Activated CD8-positive, alpha-beta memory T cell treated with anti-CD3 and anti-CD28 coated beads for 36 hours (primary cell): Measurements from ENCODE around the gene LAPTM4A. TPM values are rescaled to one million over a fixed set of nuclear protein-coding genes. Genes with fewer than 3 reads are reported as not detected.
"Not testable (repeated sequence)": the region's sequence is repeated elsewhere in the genome, so short reads cannot be mapped to it uniquely, and the experiment has no call there.

ENCODE experiments used
- CTCF ChIA-PET: fragments of 350-600 bp; sonication (Branson Sonifier 250); formaldehyde crosslinking; loops from one replicate; lab custom pipeline; 2021; ENCODE audit warnings: antibody characterized with exemption; lab: Charles Lee
- POLR2A ChIA-PET: fragments of 350-600 bp; sonication (Branson Sonifier 250); formaldehyde crosslinking; loops from one replicate; lab custom pipeline; 2021; ENCODE audit warnings: antibody characterized with exemption; lab: Charles Lee
- total RNA-seq, 2 experiments: library from RNA; stranded (reverse); gene quantifications; one replicate each; pipeline ENCODE4 v1.2.3, GENCODE V29; 2021

LAPTM4A gene
- 10 to 100 TPM; 23.9 to 27.5 TPM for total RNA-seq

DNA sequence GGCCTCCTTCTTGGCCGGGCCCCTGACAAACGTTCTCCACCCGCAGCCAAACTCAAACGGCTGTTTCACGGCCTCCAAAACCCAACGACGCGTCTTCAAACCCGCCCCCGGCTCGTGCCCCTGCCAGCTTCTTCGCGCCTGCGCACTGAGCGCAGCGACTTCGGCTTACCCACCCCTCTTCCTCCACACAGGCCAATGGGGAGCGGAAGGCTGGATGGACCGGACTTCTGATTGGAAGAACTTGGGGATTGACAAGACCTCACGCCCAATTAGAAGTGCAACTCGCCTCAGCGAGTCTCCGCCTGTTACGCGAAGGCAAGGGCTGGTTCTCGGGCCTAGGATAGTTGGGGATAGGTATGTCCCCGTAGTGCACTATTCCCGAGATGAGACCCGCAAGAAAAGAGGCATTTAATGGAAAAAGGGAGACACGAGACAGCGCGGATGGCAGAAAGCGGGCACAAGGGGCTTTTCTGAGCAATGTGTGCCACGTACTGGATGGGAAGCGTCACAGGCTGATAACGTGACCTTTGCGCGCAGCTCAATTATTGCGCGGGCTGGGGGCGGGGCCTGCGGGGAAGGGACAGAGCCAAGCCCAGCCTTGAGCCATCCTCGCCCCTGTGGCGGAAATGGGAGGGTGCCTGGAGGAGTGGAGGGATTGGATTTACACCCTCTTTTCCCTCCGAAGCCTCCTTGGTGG is at the start of gene LAPTM4A:
LAPTM4A (minus strand) TSS at position 97 of the 697 bp plus-strand sequence. CDS start 108 bp downstream, outside the sequence.
- POLR2A ChIA-PET = interaction anchor here (0.7 kb wide), 1 partner anchor 985 kb away, joined by 3 read pairs; no protein-coding TSS in a partner anchor
- CTCF ChIA-PET = interaction anchor here (0.9 to 1.3 kb wide), 2 partner anchors 36 to 174 kb away, joined by 3 to 4 read pairs; partner anchors contain the start of gene SDC1

DNA sequence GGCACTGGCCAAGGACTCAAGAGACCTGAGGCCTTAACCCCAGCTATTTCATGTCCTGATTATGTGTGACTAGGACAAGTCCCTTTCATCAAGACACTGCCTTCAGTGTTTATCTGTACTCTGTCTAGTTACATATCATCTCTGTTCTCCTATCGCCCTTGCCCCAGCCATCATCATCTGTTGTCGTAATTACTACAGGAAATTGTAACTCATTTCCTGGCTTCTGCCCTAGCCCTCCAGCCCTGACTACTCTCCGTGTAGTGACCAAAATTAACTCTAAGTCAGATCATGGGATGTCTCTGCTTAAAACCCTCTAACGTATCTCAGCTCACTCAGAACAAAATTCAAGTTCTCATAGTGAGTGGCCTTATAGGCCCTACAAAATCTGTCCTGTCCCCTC is 49.3 kb upstream of the LAPTM4A start:
- ChIA-PET POLR2A (no interaction called here), CTCF (interaction anchor here (4.7 kb wide), 1 partner anchor 86 kb away, joined by 16 read pairs; no protein-coding TSS in a partner anchor)

DNA sequence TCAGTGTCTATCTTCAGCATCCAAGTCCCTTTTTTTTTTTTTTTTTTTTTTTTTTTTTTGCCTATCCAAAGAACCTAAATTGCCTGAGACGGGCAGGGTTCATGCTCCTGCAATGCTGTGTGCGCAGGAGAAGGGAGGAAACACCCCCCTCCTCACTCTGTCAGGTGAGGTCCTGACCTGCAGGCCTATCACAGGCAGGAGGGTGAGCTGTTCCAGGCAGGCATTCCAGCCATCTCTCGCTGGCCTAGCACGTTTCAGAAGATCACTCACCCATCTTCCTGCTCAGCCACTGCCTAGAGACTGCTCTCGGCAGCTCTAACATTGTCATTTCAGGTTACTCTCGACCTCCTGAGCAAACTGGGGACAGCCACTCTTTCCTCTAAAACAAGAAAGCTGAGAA is 48.4 kb upstream of the LAPTM4A start:
- CTCF ChIA-PET = interaction anchor here (4.7 kb wide), 1 partner anchor 85 kb away, joined by 16 read pairs; no protein-coding TSS in a partner anchor
- POLR2A ChIA-PET = interaction anchor here (0.7 kb wide), 1 partner anchor 88 kb away, joined by 3 read pairs; no protein-coding TSS in a partner anchor

DNA sequence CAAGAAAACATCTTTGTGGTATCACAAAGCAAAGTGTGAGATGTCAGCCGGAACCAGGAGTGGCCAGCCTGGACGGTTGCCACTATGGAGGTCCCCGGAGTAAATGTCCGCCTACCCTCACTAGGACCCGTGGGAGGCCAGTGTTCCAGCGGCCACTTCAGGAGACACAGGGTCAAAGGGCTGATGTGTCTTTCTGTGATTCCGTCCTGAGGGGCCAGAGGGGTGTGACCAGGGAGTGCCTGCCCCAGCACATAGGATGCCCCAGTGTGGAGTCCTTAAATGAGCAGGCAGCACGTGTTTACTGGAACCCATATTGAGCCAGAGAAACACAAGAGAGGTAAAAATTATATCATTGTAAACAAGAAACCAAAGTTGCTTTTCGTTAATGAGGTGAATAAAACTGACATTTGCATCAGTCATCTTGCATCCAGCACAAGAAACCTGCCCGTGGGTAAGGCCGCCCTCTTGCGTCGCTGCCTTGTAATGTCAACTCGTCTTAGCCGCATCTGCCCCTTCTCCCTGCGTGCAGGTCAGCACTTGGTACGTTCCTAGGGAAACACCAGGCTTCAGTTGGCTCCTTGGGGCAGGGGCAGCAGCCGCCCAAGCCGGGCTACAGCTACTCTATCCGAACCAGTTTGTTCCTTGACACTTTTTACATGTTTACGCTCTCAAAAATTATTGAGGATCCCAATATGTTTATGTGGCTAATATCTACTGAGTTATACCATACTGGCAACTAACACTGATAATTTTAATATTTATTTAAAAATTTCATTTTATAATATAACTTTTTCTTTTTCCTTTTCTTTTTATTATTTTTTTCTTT is 46.7 kb upstream of the LAPTM4A start:
- POLR2A ChIA-PET = no interaction called here

DNA sequence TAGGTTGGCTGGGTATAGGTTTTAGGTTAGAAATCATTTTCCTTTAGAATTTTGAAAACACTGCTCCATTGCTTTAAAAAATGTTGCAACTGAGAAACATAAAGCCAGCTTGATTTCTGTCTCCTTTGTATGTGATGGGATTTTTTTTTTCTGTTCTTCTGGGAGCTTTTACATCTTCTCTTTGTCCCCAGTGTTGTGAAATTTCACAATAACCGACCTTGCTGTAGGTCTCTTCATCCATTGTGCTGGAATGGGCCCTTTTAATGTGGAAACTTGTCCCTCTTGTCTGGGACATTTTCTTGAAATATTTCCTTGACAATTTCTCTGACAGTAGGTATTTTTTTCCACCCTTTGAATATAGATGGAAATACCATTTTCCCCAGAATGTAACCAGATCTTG is 44.0 kb upstream of the LAPTM4A start:
- POLR2A ChIA-PET = no interaction called here
- CTCF ChIA-PET = interaction anchor here (1.1 to 1.4 kb wide), 2 partner anchors 59 to 80 kb away, joined by 3 read pairs; no protein-coding TSS in a partner anchor

More for the DNA sequence above, 46.7 kb upstream of the LAPTM4A start:
- CTCF ChIA-PET = interaction anchor here (0.8 to 4.7 kb wide), 3 partner anchors 20 to 223 kb away, joined by 3 to 16 read pairs (median 5); no protein-coding TSS in a partner anchor

DNA sequence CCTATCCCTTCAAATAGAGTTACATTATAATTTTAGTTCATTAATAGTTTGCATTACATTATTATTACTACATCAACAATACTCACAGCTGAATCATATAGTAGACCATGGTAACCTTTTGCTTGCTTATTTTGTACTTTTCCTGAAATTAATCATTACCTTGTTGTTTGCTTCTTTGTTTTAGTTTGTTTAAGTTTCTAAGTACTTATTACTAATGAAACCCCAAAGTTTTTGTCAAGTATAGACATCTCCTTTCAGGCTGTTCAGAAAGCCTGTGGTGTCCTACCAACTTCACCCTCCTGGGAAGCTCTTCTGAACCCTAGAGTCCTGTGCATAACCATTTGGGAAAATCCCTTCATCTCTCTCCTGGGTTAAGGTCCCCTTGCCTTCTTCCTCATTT is 43.5 kb upstream of the LAPTM4A start:
- ChIA-PET POLR2A (no interaction called here), CTCF (interaction anchor here (1.1 to 1.4 kb wide), 2 partner anchors 58 to 79 kb away, joined by 3 read pairs; no protein-coding TSS in a partner anchor)

DNA sequence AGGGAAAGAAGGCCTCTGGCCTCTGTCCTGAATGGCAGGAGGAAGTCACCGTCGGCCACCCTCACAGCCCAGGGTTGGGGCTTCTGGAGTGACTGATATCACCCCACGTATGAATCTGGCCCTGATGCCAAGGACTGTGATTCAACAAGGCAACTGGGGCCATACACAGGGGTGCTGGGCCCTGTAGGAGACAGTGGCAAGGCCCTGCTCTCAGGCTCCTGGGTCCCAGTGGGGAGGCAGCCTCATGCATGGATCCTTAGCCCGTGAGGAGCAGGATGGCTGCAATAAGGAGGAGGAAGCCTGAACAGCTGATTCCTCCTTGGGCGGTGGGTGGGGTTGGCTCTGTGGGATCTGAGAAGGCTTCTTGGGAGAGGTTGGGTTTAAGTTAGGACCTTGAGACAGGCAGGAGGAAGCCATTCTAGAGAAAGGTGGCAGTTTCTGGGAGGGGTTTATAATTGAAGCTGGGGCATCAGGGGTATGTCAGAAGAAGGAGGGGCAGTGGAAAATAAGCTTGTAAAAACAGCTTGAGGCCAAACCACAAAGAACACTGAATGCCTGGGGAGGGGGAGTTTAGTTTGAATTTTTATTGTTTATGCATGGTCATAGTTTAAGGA is 42.8 kb upstream of the LAPTM4A start:
- POLR2A ChIA-PET = no interaction called here
- CTCF ChIA-PET = interaction anchor here (1.4 kb wide), 1 partner anchor 58 kb away, joined by 3 read pairs; no protein-coding TSS in a partner anchor

DNA sequence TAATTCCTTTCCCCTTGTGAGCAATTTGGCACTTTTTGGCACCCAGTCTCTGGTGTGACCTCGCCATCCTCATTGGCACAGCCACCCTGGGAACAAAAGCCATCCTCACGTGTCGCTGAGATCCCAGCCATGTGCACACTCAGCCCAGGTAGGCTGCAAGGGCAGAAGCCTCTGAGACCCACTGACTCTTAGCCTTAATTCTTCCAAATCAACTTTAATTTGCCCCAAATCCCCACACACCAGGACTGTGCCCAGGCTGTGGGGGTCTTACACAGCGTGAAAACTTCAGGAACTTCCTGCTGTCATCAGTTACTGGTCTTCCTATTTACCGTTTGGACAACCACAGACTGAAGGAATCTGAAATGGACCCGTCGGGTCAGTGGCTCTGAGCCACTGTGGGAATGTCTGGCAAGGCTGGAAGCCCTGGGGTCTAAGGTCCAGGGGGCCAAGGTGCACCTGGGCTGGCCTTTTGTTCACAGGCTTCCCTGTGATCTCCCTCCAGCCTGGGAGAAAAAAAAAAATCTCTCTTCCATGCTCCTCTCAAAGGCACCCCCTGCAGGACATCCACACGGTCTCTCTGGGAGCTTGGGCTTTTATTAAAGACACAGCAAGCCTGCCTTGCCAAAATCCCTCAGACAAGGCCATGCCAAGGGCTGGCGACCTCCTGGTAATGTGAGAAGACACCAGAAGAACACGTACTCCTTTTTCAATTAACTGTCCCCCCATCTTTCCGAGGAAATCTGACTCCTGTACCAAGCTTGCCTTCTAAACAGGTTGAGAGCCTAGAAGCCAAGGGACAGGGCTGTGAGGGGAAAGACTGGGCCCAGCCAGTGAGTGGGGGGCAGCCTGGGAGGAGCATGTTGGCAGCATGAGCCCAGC is 42.1 kb upstream of the LAPTM4A start:
- ChIA-PET CTCF (no interaction called here), POLR2A (no interaction called here)

DNA sequence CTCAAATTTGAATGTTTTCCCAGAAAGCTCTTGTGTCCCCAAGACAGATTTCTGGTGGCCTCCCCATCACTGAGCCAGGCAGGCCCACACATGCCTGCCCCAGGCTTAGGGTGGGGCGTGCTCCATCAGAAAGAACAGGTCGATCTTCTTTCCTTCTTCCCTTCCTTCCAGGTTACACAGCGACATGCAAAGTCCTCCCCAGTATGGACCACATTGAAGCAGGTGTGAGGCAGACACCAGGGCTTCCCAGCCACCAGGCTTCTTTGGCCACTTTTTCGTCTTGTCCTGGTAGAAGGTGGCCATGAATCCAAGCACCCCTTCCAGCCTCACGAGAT is 41.4 kb upstream of the LAPTM4A start:
- ChIA-PET CTCF (no interaction called here), POLR2A (no interaction called here)

DNA sequence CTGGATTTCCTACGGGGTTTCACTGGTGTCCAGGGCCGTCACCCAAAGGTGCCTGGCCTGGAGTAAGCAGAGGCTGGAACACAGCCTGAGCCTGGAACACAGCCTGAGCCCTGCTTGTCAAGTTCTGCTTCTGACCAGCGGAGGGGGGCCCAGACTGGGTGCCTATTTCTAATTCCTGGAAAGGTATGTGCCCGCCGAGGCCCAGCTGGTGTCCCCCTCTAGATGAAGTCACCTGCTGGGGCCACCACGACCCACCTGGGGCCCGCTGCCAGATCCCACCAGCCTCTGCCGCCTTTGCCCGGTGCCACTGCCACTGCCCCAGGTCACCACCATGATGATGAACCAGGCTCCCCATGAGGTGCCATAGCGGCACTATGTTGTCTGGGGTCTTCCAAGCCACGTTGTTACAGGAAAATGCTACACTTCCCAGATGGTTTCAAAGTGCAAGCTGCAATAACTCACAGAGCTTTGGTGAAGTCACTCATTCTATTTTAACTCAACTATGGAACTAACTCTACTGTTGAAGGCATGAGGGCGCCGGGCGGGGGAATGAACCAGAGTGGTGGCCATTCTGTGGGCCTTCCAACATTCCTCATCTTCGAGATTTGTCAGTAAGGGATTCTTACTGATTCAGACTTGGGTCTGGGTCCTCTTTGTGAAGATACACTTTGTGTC is 40.9 kb upstream of the LAPTM4A start:
- POLR2A ChIA-PET = no interaction called here
- CTCF ChIA-PET = no interaction called here

DNA sequence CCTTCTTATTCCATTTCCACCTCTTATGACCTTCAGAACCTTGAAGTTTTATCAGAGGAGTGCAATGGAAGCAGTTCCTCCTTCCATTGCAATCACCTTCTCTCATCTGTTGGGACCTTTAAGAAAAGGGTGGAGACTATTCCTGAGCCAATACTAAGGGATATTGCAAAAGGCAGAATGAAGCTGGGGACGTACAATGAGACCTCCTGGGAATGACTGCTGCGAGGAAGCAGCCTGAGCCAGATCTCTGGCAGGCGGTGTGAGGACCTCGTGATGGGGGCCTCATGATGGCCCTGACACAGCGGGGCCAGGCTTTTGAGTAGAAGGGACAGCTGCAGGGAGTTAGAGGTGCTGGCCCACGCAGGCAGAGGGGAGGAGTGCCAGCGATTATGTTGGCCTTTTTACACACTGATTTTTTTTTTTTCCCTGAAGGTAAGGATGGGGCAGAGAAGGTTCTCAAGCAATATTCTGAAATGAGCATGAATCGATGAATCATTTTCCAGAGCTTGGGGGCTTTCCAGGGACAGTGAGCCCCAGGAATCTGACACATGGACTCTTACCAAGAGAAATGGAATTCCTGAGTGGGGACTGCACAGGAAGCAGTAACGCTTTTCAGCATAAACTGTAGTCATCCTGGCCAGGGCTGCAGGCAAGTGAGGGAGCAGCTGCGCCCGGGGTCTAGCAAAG is 40.0 kb upstream of the LAPTM4A start:
- ChIA-PET CTCF (interaction anchor here (1.0 kb wide), 1 partner anchor 14 kb away, joined by 3 read pairs; no protein-coding TSS in a partner anchor), POLR2A (no interaction called here)

DNA sequence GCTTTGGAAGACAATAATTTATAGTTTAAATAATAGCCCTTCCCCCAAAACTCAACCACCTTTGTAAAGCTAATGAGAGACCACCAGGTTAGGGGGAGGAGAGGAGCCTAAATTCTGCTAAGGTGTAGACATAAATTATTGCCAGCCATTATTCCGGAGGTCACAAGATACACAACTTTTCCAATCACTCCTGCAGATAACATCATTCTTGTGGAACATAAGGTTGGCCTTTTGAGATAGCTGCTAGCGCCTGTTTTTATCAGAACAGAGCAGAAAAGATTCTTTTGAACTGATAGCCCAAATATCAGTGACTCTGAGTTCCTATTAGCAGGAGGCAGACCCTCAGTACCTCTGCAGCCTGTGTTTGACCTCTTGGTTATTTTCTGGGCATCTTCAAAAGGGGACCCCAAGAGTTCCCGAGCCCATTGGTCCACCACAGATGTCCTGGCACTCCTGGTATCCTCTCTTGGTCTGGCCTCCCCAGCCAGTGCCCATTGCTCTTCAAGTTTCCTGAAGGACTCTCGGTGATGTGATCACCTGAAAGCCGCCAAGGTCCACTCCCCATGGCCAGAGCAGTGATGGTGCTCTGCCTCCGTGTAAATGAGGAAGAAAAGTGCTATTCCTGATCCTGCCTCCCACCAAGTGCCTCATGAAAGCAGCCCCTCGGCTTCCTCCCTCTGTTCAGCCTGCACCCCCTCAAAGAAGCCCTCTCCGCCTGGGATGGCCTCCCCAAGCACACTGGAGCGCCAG is 38.5 kb upstream of the LAPTM4A start:
- POLR2A ChIA-PET = no interaction called here
- CTCF ChIA-PET = interaction anchor here (0.5 kb wide), 1 partner anchor 186 kb away, joined by 3 read pairs; no protein-coding TSS in a partner anchor

DNA sequence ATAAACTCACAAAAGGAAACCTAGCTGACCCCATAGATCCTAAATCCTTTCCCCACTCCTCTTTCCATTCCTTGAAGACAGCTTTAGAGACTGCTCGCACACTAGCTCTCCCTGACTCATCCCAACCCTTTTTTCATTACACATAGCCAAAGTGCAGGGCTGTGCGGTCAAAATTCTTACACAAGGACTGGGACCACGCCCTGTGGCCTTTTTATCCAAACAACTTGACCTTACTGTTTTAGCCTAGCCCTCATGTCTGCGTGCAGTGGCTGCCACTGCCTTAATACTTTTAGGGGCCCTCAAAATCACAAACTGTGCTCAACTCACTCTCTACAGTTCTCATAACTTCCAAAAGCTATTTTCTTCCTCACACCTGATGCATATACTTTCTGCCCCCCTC is 34.5 kb upstream of the LAPTM4A start:
- CTCF ChIA-PET, POLR2A ChIA-PET: not testable (repeated sequence)

DNA sequence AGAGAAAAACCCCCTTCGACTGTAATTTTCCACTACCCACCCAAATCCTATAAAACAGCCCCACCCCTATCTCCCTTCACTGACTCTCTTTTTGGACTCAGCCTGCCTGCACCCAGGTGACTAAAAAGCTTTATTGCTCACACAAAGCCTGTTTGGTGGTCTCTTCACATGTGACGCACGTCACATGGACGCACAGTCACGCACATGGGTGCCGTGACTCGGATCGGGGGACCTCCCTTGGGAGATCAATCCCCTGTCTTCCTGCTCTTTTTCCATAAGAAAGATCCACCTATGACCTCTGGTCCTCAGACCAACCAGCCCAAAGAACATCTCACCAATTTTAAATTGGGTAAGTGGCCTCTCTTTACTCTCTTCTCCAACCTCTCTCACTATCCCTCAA is 31.4 kb upstream of the LAPTM4A start:
- POLR2A ChIA-PET, CTCF ChIA-PET: not testable (repeated sequence)

DNA sequence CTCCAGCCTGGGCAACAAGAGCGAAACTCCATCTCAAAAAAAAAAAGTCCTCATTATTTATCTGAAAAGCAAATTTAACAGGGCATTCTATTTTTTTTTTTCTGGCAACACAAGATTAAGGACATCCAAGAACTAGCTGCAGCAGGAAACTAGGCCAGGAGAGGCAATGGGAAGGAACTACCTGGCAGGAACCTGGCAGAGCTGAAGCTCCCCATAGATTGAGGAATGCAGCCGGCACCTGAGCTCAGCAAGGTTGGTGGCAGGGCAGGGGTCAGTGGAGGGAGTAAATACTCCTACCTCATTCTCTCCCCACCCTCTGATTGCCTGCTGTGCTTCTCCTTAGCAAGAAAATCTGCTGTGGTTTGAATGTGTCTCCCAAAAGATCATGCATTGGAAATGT is 30.4 kb upstream of the LAPTM4A start:
- ChIA-PET CTCF (no interaction called here), POLR2A (no interaction called here)

DNA sequence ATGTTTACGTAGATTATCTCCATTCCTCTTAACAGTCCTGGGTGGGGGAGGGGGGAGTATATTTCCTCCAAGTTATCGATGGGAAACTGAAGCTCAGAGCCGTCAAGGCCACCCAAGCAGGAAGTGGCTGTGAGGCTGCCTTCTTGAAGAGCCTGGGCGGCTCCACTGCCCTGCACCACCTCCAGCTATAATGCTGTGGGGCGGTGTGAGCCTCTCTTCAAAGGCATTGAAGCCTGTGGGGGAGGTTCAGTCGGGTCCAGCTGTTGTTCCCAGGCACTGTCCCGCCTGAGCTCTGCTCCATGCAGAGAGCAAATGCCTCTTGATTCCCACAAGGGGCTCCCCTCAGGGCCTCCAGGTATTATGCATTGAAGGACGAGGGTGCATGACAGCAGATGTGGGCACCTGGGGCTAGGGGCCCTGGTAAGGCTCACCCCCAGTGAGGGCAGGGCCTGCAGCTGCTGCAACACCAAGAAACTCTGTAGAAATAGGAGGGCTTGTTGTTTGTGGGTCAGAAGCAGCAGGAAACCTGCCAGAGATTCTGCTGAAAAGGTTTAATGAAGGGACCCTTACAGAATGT is 29.5 kb upstream of the LAPTM4A start:
- POLR2A ChIA-PET = no interaction called here
- CTCF ChIA-PET = no interaction called here
